Heart left ventricle (tissue), 16 donors: ENCODE data around the gene HYAL2. TPM values are rescaled to one million over a fixed set of nuclear protein-coding genes. Genes with fewer than 3 reads are reported as not detected.

Experiments used
- ATAC-seq, 4 donors: fragments of 200-7000 bp; cut with Tn5 transposase; one replicate each; pipeline ENCODE4 v1.9.1; 2020 to 2022; ENCODE audit warnings: moderate library complexity in 4 of 4, mild to moderate bottlenecking in 3 of 4, moderate number of reproducible peaks in 1 of 4
- DNase-seq, 5 donors: peaks; one replicate each; pipeline ENCODE4 v3.0.0-alpha.2; 2020
- H3K27ac ChIP-seq, 12 donors: fragments of 200-600 bp; sonication (generic) in 4 of 12; one replicate each; pipeline versions ENCODE4 v1.5.0 to v1.8.0; 2016 to 2022; ENCODE audit warnings: mild to moderate bottlenecking in 2 of 12
- H3K27me3 ChIP-seq, 9 donors: fragments of 200-600 bp; sonication (generic) in 2 of 9; one replicate each; pipeline versions ENCODE4 v1.5.1 to v1.8.0; 2016 to 2022; ENCODE audit warnings: mild to moderate bottlenecking in 3 of 9
- H3K36me3 ChIP-seq, 9 donors: fragments of 200-600 bp; sonication (generic) in 2 of 9; one replicate each; pipeline versions ENCODE4 v1.5.0 to v1.8.0; 2018 to 2022; ENCODE audit warnings: mild to moderate bottlenecking in 2 of 9
- H3K4me1 ChIP-seq, 12 donors: fragments of 200-600 bp; sonication (generic) in 4 of 12; one replicate each; pipeline versions ENCODE4 v1.5.0 to v1.8.0; 2016 to 2022; ENCODE audit warnings: mild to moderate bottlenecking in 3 of 12
- H3K4me3 ChIP-seq, 12 donors: fragments of 200-600 bp; sonication (generic) in 4 of 12; one replicate each; pipeline versions ENCODE4 v1.5.0 to v1.8.0; 2017 to 2022; ENCODE audit warnings: mild to moderate bottlenecking in 9 of 12, moderate library complexity in 4 of 12
- H3K9me3 ChIP-seq, 12 donors: fragments of 200-600 bp; sonication (generic) in 4 of 12; one replicate each; pipeline versions ENCODE4 v1.5.0 to v1.8.0; 2016 to 2022; ENCODE audit warnings: mild to moderate bottlenecking in 1 of 12
- CTCF ChIP-seq, 12 donors: fragments of 200-600 bp; sonication (generic) in 4 of 12; IDR thresholded peaks; one replicate each; pipeline versions ENCODE4 v1.5.0 to v1.8.0; 2018 to 2022; ENCODE audit warnings: antibody characterized with exemption in 12 of 12, mild to moderate bottlenecking in 5 of 12
- POLR2A ChIP-seq, 2 donors: fragments of 450-650 bp; IDR thresholded peaks; one replicate each; pipeline ENCODE4 v1.6.1; 2017; ENCODE audit warnings: antibody characterized with exemption in 2 of 2, mild to moderate bottlenecking in 2 of 2, moderate library complexity in 2 of 2
- WGBS, 4 donors: extraction: QIAGEN DNeasy Blood & Tissue Kit in 2 of 4; methylation state at CpG; one replicate each; pipeline versions ENCODE4 v1.1.5 to v1.1.7; 2013 to 2018; 5-methylcytosine and 5-hydroxymethylcytosine counted together
- intact Hi-C, 10 donors: fragments of 100-400 bp; cut with DNase I; formaldehyde crosslinking; loops; one replicate each; pipeline versions ENCODE4 v1.11.1 to v1.14.2; 2022
- polyA plus RNA-seq, 2 donors: library from polyadenylated mRNA; stranded (reverse); fragments of 200-250 nt; gene quantifications; one replicate each; pipeline ENCODE4 v1.2.3, GENCODE V29; 2013
- total RNA-seq, 9 donors: library from RNA; depleted of rRNA in 2 of 9; stranded (reverse); fragments of >200 nt in 2 of 9; fragmentation: NEBNext Ultra II Directional in 3 of 9; extraction: Animal tissue kit (Norgen Biotek cat#: 25700) in 3 of 9; gene quantifications; one replicate each; pipeline versions ENCODE4 v1.1.0 to v1.2.4, GENCODE V29; 2016 to 2023
- donor health status: ischemic (EF 13 %, LVEDD 7.1; RV severe dilation, severe dysfunction).
- donor health status: healthy with polysubstance abuse.
- donor health status: DM: no; HTN: yes; CAD: no.
- donor health status: DM: no; HTN: no; CAD: no.
- donor health status: ischemic (EF 25% LVEDD 6.9; RV normal size, moderate dysfunction).
- donor health status: ischemic (EF 25% LVEDD 5.7; RV mildly dilated, moderate dysfunction).
- donor health status: healthy.
- donor health status: DM: yes; HTN: yes; CAD: no.
- donor health status: ischemic (EF 35%, LVEDD 5.7; RV mildly dilated, moderate dysfunction).
- donor health status: nonischemic (EF 11% LVEDD 7.7; RV severe dilation, severe dysfunction).
- donor health status: DM: yes; HTN: yes; CAD: no.
- donor health status: PGD.
- donor health status: ischemic (EF 29% LVEDD 5.4; RV normal size, mild dysfunction).
- donor health status: nonischemic (EF 23%, LVEDD 6.1; RV moderate dilation, normal function).

The HYAL2 gene
- total and polyA plus RNA-seq, 11 donors = 24.0 to 234 (median 52.2) TPM

- Histone ChIP-seq H3K9me3 (no peaks in the 10 kb centered on the region), H3K27me3 (peaks cover 0 to 43% (median 6%) of the 10 kb centered on the region in 9 donors), H3K36me3 (no peaks in the 10 kb centered on the region), H3K4me3 (no peak overlapping the region), H3K4me1 (peaks cover 0 to 58% (median 33%) of the 10 kb centered on the region in 12 donors), H3K27ac (peak overlapping the region in 1 of 12 donors; percentile 100)
- TF ChIP-seq CTCF (IDR thresholded peaks at IDR 0.05) (no peak), POLR2A (IDR thresholded peaks at IDR 0.05) (no peak)
- ATAC-seq = no peak
- intact Hi-C loops = loop anchor here (2.0 to 10.0 kb wide), 6 partner anchors 43 to 149 kb away; partner anchors contain the start of genes HYAL2 (in 2 of the 10) and TUSC2 (in 2 of the 10)
- DNase-seq = peak in 1 of 5 donors; percentile 24
- 84 to 86% (median 86%) methylated on average over 10 of the region's 10 CpGs for WGBS, 4 donors
Measured at GRCh38 chr3:50271314-50271936, 51.1 kb downstream of the HYAL2 start.

- peak in 1 of 5 donors; percentile 26 for DNase-seq
- TF ChIP-seq CTCF (IDR thresholded peaks at IDR 0.05) (no peak), POLR2A (IDR thresholded peaks at IDR 0.05) (no peak)
- no peak for ATAC-seq
- Histone ChIP-seq H3K27ac (peak overlapping the region in 2 of 12 donors; percentile 95 to 100), H3K27me3 (peaks cover 0 to 35% (median 6%) of the 10 kb centered on the region in 9 donors), H3K4me1 (peaks cover 0 to 65% (median 41%) of the 10 kb centered on the region in 12 donors), H3K36me3 (no peaks in the 10 kb centered on the region), H3K4me3 (peak overlapping the region in 3 of 12 donors; percentile 1 to 71 (median 59)), H3K9me3 (no peaks in the 10 kb centered on the region)
- 75 to 90% (median 87%) methylated on average over 17 to 19 of the region's 19 CpGs for WGBS, 4 donors
- intact Hi-C loops = loop anchor here (2.0 to 10.0 kb wide), 6 partner anchors 42 to 148 kb away; partner anchors contain the start of genes HYAL2 (in 2 of the 10) and TUSC2 (in 2 of the 10)
Measured at GRCh38 chr3:50270422-50271224, 51.9 kb downstream of the HYAL2 start.

GRCh38 chr3:50269977-50270413 lies 52.5 kb downstream of the HYAL2 start:
- WGBS, 4 donors = 88 to 90% (median 90%) methylated on average over 5 to 8 of the region's 8 CpGs
- H3K9me3 ChIP-seq = no peaks in the 10 kb centered on the region
- H3K4me1 ChIP-seq = peaks cover 0 to 67% (median 47%) of the 10 kb centered on the region in 12 donors
- ATAC-seq (no peak), DNase-seq (no peak)
- TF ChIP-seq POLR2A (IDR thresholded peaks at IDR 0.05) = no peak
- TF ChIP-seq CTCF (IDR thresholded peaks at IDR 0.05) = no peak
- H3K4me3 ChIP-seq = peak overlapping the region in 4 of 12 donors; percentile 1 to 71 (median 34)
- H3K27me3 ChIP-seq = peaks cover 0 to 28% (median under 1%) of the 10 kb centered on the region in 9 donors
- H3K36me3 ChIP-seq = no peaks in the 10 kb centered on the region
- intact Hi-C loops = loop anchor here (2.0 to 10.0 kb wide), 7 partner anchors 39 to 148 kb away; partner anchors contain the start of genes HYAL2 (in 2 of the 10) and TUSC2 (in 2 of the 10)
- peak overlapping the region in 6 of 12 donors; percentile 32 to 100 (median 94) for H3K27ac ChIP-seq
